ENCODE data around the gene RETREG3.

The RETREG3 gene

DNA sequence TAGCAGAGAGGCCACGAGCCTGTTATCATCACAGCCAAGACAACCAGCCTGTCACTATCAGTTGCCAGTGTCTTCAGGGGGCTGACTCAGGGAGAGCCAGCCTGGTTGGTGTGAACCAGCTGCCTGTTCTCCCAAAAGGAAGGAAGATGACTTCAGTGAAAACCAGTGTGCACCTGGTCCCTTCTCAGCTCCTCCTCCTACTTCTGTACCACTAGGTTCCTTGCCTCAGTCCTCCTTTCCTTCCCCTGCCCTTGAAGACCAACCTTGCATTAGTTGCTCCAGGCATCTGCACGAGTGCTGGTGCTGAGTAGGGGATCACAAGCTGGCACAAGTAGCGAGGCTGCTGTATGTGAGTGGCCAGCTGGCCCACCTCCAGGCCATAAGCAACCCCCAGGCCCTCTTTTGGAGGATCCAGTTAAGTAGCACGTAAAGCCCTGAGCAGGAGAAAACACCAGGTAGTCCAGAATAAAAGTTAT, 8.8 kb upstream of the RETREG3 start:
- Histone ChIP-seq H3K9me3 (ENCODE audit: insufficient read depth, low read length, severe bottlenecking) (no peaks in the 10 kb centered on the region), H3K9ac (ENCODE audit: low read depth, low read length) (no peak overlapping the region), H3K27ac (ENCODE audit: low read length) (no peak overlapping the region), H4K20me1 (ENCODE audit: insufficient read depth, low read length) (no peaks in the 10 kb centered on the region), H3K27me3 (ENCODE audit: insufficient read depth, low read length, poor library complexity) (no peaks in the 10 kb centered on the region), H3K4me3 (ENCODE audit: low read depth in 1 of 2, low read length in 2 of 2) (no peak overlapping the region), H2AFZ (ENCODE audit: low read depth, low read length) (no peak overlapping the region), H3K79me2 (ENCODE audit: insufficient read depth, low read length) (no peaks in the 10 kb centered on the region), H3K4me2 (ENCODE audit: insufficient read depth, low read length) (no peak overlapping the region), H3K36me3 (ENCODE audit: insufficient read depth, low read length) (peaks cover 29% of the 10 kb centered on the region), H3K4me1 (ENCODE audit: insufficient read depth, low read length) (no peaks in the 10 kb centered on the region)
- DNase-seq (no peak), ATAC-seq (ENCODE audit: insufficient read depth, low read depth) (peak; percentile 52)
- no peak for TF ChIP-seq EZH2 (IDR thresholded peaks at IDR 0.05; ENCODE audit: borderline replicate concordance, low read depth, low read length, severe bottlenecking)
- TF ChIP-seq, protein P1, sequence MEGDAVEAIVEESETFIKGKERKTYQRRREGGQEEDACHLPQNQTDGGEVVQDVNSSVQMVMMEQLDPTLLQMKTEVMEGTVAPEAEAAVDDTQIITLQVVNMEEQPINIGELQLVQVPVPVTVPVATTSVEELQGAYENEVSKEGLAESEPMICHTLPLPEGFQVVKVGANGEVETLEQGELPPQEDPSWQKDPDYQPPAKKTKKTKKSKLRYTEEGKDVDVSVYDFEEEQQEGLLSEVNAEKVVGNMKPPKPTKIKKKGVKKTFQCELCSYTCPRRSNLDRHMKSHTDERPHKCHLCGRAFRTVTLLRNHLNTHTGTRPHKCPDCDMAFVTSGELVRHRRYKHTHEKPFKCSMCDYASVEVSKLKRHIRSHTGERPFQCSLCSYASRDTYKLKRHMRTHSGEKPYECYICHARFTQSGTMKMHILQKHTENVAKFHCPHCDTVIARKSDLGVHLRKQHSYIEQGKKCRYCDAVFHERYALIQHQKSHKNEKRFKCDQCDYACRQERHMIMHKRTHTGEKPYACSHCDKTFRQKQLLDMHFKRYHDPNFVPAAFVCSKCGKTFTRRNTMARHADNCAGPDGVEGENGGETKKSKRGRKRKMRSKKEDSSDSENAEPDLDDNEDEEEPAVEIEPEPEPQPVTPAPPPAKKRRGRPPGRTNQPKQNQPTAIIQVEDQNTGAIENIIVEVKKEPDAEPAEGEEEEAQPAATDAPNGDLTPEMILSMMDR (IDR thresholded peaks at IDR 0.05; ENCODE audit: borderline replicate concordance, extremely low read depth, low read length, poor library complexity, severe bottlenecking): no peak

GRCh38 chr17:42613699-42614295, 4.6 kb upstream of the RETREG3 start:
- H3K27me3 ChIP-seq (ENCODE audit: insufficient read depth, low read length, poor library complexity): no peaks in the 10 kb centered on the region
- no peaks in the 10 kb centered on the region for H3K9me3 ChIP-seq (ENCODE audit: insufficient read depth, low read length, severe bottlenecking)
- H3K9ac ChIP-seq (ENCODE audit: low read depth, low read length): no peak overlapping the region
- no peak for TF ChIP-seq EZH2 (IDR thresholded peaks at IDR 0.05; ENCODE audit: borderline replicate concordance, low read depth, low read length, severe bottlenecking)
- TF ChIP-seq, protein P1 (IDR thresholded peaks at IDR 0.05; ENCODE audit: borderline replicate concordance, extremely low read depth, low read length, poor library complexity, severe bottlenecking): no peak
- H3K36me3 ChIP-seq (ENCODE audit: insufficient read depth, low read length): peaks cover 47% of the 10 kb centered on the region
- H3K27ac ChIP-seq (ENCODE audit: low read length): no peak overlapping the region
- no peak overlapping the region for H2AFZ ChIP-seq (ENCODE audit: low read depth, low read length)
- H3K4me3 ChIP-seq (ENCODE audit: low read depth in 1 of 2, low read length in 2 of 2): no peak overlapping the region
- H3K79me2 ChIP-seq (ENCODE audit: insufficient read depth, low read length): peaks cover 15% of the 10 kb centered on the region
- no peak for DNase-seq
- no peak for ATAC-seq (ENCODE audit: insufficient read depth, low read depth)
- H3K4me2 ChIP-seq (ENCODE audit: insufficient read depth, low read length): no peak overlapping the region
- H3K4me1 ChIP-seq (ENCODE audit: insufficient read depth, low read length): peaks cover 7% of the 10 kb centered on the region
- H4K20me1 ChIP-seq (ENCODE audit: insufficient read depth, low read length): no peaks in the 10 kb centered on the region; the same call in 1 of the 2 replicates

DNA sequence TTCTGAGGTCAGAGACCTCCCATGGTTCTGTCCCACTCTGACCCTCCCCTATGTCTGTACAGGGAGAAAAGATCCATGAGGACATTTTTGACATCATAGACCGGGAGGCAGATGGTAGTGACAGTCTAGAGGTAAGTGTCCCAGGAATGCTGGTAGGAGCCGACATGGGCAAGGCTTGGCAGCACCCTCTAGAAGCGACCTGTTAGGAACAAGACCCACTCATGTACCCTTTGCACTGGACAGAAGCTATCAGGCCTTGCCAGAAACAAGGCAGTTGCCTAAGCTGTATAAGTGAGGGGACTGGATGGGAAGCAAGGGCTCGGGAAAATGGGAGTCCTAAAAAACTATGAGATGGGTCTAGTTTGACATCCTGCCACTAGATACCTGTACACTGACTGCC, 2.8 kb upstream of the RETREG3 start:
- Histone ChIP-seq H3K27ac (ENCODE audit: low read length) (no peak overlapping the region), H4K20me1 (ENCODE audit: insufficient read depth, low read length) (peaks cover 2% of the 10 kb centered on the region), H3K9me3 (ENCODE audit: insufficient read depth, low read length, severe bottlenecking) (no peaks in the 10 kb centered on the region), H3K79me2 (ENCODE audit: insufficient read depth, low read length) (peaks cover 33% of the 10 kb centered on the region), H3K9ac (ENCODE audit: low read depth, low read length) (no peak overlapping the region), H2AFZ (ENCODE audit: low read depth, low read length) (no peak overlapping the region), H3K4me2 (ENCODE audit: insufficient read depth, low read length) (no peak overlapping the region), H3K4me3 (ENCODE audit: low read depth in 1 of 2, low read length in 2 of 2) (no peak overlapping the region), H3K4me1 (ENCODE audit: insufficient read depth, low read length) (peaks cover 23% of the 10 kb centered on the region), H3K36me3 (ENCODE audit: insufficient read depth, low read length) (peaks cover 49% of the 10 kb centered on the region), H3K27me3 (ENCODE audit: insufficient read depth, low read length, poor library complexity) (no peaks in the 10 kb centered on the region)
- TF ChIP-seq, protein P1 (IDR thresholded peaks at IDR 0.05; ENCODE audit: borderline replicate concordance, extremely low read depth, low read length, poor library complexity, severe bottlenecking): no peak
- TF ChIP-seq EZH2 (IDR thresholded peaks at IDR 0.05; ENCODE audit: borderline replicate concordance, low read depth, low read length, severe bottlenecking): no peak
- no peak for DNase-seq
- ATAC-seq (ENCODE audit: insufficient read depth, low read depth): no peak
